Mammary epithelial cell (primary cell): ENCODE measurements around the gene NRG3.

ENCODE experiments used
- CTCF ChIP-seq, 2 donors: IDR thresholded peaks in 1 of 2; conservative IDR thresholded peaks in 1 of 2; 2 replicates each; pipeline ENCODE4 v1.5.1; 2011 to 2012; ENCODE audit warnings: inconsistent platforms in 2 of 2, low read length in 2 of 2, mild to moderate bottlenecking in 2 of 2, control low read depth in 1 of 2, low read depth in 1 of 2; ENCODE audit not compliant: insufficient read depth in 1 of 2; ENCODE audit errors: extremely low read depth in 1 of 2
- EZH2 ChIP-seq: IDR thresholded peaks from 2 replicates; pipeline ENCODE4 v1.6.1; 2012; ENCODE audit warnings: low read length, inconsistent platforms, borderline replicate concordance

DNA sequence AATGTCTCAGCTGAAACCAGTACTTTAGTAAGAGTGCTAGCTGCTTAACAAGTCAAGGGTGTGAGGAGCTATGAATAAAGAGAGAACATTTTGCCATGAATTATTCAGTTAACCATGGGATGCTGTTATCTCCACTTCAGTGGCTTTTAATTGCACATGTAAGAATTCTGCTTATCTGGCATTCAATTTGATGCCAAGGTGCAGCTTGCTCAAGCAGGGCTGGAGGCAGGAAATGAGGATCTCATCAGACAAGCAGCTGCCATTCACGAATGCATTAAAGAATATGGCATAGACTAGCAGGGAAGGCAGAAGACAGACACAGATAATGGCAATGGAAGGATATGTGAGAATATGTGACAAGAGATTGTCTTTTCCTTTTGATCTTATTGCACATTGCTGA, 697.8 kb downstream of the NRG3 start:
- TF ChIP-seq CTCF (conservative IDR thresholded peaks at IDR 0.05 in 1 of 2, IDR thresholded peaks at IDR 0.05 in 1 of 2; ENCODE audit: extremely low read depth in 1 of 2, insufficient read depth in 1 of 2, low read depth in 1 of 2, low read length in 2 of 2): no peak
- no peak for TF ChIP-seq EZH2
